8988T (cell line): ENCODE measurements around the gene PRR33.
"Not testable (repeated sequence)": the region's sequence is repeated elsewhere in the genome, so short reads cannot be mapped to it uniquely, and the experiment has no call there.

Experiments used
- DNase-seq: peaks from one replicate; pipeline ENCODE4 v3.0.0; 2011

Gene PRR33

GRCh38 chr11:1891831-1892115 lies at the start of gene PRR33:
TSS of gene PRR33 (minus strand) at chr11:1891895. CDS start at chr11:1890584, 1,311 bp downstream.
- DNase-seq = no peak

DNA sequence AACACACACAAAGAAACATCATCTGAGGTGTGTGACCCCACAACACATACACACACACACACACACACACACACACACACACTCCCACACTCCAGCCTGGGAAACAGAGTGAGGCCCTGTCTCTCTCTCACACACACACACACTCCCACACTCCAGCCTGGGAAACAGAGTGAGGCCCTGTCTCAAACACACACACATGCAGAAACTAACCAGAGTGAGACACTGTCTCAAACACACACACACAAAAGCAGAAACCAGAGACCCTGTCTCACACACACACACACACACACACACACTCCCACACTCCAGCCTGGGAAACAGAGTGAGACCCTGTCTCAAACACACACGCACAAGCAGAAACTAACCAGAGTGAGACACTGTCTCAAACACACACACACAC lies 48.1 kb upstream of the PRR33 start:
- DNase-seq = not testable (repeated sequence)

GRCh38 chr11:1939006-1939625 lies 47.4 kb upstream of the PRR33 start:
- DNase-seq = no peak

GRCh38 chr11:1938343-1939005 lies 46.8 kb upstream of the PRR33 start:
- no peak for DNase-seq

GRCh38 chr11:1937616-1938342 lies 46.1 kb upstream of the PRR33 start:
- DNase-seq = no peak

DNA sequence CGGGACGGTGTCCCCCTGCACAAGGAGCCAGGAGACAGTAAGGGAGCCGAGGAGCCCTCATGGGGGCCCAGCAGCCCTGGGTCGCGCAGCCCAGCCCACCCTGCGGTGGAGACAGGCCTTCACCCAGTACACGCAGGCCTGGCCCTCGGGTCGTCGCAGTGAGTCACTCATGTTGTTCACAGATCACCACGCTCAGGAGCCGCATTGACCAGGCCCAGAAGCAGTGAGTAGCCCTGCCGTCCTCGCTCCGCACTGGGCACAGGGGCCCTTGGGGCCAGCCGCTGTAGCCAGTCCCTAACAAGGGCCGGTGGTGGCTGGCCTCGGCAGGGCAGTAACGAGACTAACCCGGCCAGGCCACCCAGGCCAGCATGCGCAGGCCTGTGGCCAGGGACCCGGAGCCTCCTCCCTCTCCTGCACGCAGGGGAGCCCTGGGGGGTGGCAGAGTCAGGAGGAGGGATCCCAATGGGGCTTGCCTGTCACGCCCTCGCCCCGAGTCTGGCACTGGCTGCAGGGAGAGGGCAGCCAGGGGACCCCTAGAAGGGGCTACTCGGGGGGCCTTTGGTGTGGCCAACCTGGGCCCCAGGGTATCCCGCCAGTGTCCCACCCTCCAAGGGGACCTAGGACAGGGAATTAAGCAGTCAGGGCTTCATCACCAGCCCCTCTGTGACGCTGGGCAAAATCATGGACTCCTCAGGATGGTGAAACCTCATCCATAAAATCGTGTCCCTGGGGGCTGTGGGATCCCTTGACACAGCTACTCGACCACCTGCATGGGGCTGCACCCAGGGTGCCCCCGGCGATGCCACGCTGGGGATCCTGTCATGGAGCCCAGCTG lies 45.3 kb upstream of the PRR33 start:
- DNase-seq = no peak

- DNase-seq = no peak
Observed at GRCh38 chr11:1936072-1936780, 44.5 kb upstream of the PRR33 start.

- DNase-seq = no peak
Observed at GRCh38 chr11:1935156-1936071, 43.7 kb upstream of the PRR33 start.

DNA sequence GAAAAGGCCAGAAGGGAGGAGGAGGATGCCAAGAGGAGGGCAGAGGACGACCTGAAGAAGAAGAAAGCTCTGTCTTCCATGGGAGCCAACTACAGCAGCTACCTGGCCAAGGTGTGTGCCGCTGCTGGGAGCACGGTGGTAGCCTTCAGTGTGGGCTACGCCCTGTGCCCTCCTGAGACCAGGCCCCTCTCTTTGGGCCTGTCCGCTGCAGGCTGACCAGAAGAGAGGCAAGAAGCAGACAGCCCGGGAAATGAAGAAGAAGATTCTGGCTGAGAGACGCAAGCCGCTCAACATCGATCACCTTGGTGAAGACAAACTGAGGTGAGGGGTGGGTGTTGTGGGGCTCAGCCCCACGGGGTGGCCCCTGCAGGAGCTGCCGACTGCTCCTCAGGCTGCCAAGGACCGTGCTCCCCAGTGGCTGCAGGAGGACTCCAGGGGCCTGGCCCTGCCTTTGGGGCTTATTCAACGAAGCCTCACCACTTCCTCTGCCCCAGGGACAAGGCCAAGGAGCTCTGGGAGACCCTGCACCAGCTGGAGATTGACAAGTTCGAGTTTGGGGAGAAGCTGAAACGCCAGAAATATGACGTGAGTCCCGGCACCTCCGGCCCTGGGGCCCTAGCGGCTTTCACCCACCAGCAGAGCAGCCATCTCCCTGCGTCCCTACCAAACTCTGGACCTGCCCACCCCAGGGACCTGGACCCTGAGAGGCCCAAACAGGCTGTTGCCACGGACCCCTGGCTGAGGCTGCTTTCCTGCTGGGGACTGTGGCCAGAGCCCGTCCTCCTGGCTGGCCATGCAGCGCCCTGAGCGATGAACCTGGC lies 42.9 kb upstream of the PRR33 start:
- DNase-seq = peak; percentile 33

- DNase-seq = no peak
Observed at GRCh38 chr11:1933416-1934334, 42.0 kb upstream of the PRR33 start.

DNA sequence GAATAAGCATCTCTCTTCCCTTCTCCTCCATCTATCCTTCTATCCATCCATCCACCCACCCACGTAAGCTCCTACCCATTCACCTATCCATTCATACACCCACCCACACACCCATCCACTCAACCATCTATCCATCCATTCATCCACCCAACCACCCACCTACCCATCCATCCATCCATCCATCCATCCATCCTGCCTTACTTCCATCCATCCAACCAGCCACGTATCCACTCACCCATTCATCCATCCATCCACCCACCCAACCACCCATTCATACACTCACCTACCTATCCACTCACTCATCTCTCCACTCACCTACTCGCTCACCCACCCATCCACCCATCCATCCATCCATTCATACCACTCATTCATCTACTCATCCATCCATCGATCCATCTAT lies 41.0 kb upstream of the PRR33 start:
- DNase-seq = no peak

DNA sequence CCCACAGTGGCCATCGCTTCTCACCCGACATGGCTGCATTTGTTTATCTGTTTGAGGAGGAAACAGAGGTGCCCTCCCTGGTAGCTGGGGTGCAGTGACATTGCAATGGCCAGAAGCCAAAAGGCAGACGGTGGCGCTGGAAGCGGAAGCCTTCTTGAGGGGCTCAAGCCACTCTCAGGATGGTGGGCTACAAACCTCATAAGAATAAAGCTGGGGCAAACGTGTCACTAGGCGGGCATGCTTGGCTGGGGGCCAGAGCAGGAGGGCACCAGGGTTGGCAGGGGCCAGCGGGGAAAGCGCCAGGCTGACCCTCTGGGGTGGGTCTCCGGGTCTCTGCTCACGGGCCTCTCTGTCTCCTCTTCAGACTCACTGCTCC lies 40.4 kb upstream of the PRR33 start:
- DNase-seq = peak; percentile 20

DNA sequence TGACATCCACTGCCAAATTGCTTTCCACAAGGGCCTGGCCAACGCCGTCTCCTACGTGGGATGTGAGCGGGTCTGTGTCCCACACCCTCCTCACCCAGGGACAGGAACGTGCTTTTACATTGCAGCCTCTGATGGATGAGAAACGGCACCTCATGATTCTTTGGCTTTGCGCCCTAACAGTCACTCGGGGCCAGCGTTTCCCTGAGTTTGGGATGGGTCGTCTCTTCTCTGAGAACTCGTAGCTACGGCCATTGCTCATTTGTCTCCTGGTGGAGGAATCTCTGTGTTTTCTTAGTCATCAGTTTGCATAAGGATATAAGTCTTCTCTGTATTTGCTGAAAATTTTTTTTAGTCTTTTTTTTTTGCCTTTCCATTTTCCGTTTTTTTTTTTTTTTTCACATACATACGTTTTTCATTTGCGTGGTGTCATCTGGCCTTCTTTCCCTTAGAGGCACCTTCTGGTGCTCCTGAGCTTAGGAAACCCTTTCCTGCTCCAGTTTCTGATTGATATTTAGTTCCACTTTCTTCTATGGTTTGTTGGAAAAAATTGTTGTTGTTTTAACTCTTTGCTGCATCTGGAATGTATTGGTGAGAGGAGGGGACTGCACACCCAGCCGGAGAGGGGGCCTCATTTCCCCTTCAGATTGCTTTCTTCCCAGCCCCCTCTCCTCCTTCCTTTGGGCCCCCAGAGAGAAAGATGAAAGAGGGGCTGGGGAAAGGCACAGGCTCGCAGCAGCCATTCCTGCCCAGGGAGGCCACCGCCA lies 39.8 kb upstream of the PRR33 start:
- peak; percentile 25 for DNase-seq

DNA sequence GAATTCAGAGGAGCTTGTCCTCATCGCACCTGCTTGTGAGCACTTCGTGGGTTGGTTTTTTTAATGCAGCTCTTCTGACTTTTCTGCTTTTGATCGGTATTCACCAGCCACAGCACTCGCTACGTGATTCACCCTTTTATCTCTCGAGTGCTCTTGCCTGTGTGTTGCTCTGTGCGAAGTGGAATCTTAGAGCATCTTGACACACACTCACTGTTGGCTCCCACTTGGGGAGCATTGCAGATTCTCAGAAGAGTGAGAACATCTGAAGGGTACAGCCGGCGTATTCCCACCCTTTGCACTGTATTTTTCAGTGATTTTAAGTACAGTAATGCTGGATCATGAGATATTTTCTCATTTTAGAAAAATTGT lies 38.8 kb upstream of the PRR33 start:
- no peak for DNase-seq

GRCh38 chr11:1929621-1930461 lies 38.1 kb upstream of the PRR33 start:
- DNase-seq = peak; percentile 32

GRCh38 chr11:1928891-1929541 lies 37.3 kb upstream of the PRR33 start:
- DNase-seq = no peak

DNA sequence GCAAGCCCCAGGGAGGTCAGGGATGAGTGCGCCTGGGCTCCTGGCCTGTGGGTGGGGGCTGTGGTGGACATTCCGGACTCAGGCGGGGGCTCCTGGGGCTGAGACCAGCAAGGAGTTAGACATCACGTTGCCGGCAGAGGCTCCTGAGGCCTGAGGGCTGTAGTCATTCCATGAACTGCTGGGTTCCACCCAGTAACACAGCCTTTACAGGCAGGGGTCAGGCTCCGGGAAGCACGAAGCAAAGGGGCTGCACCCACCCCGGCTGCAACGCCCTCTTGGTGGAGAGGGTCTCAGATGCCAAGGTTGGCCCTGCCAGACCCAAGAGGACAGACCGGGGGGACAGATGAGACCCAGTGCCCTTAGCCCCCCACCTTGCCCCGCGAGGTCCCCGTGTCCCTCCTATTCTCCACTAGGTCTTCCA lies 36.8 kb upstream of the PRR33 start:
- peak; percentile 27 for DNase-seq
